ENCODE data around the gene BUD13. TPM values are rescaled to one million over a fixed set of nuclear protein-coding genes. Genes with fewer than 3 reads are reported as not detected.
A peak's percentile ranks its signal among the peaks of the same experiment; 100 is the strongest.

Gene BUD13
- total RNA-seq, 1 experiment from 2014 or later, result 22.9 TPM

DNA sequence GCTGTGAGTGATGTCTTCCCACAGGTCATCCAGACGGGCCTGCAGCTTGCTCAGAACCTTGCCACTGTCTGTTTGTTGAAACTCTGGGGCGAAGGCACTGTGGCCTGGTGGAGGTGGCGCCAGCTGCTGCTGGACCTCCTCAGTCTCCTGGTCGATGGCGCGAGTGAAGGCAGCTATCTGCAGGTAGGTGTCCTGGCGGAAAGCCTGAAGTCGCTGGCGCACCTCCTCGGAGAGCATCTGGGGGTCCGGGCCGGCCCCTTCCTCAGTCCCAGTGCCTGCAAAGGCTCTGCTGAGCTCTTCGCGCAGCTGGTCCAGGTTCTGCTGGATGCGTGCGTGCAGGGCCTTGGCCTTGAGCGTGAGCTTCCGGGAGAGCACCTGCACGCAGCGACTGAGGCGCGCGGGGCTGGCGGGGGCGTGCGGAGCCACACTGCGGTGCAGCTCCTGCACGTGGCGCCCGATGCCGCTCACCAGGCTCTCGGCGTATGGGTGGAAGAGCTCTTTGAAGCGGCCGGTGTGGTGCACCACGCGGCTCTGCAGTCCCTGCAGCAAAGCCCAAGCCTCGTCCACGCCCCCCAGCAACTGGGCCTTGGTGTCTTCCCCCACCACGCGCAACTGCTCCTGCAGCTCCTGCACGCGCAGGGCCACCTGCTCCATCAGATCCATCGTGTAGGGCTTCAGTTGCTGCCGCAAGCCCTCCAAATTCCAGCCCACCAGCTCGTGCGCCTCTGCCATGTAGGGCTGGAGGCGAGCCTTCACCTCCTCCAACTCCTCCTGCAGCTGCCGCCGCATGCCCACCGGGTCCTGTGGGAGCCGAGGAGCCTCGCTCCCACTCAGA, 17.6 kb upstream of the BUD13 start (continued):
- TF ChIP-seq ZFX (IDR thresholded peaks at IDR 0.05), result no peak

GRCh38 chr11:116788975-116789374, 16.2 kb upstream of the BUD13 start:
- Histone ChIP-seq H3K9me3 (ENCODE audit: control insufficient read depth in 1 of 2, insufficient read depth in 1 of 2, low read depth in 1 of 2, low read length in 2 of 2) (no peaks in the 10 kb centered on the region), H4K20me1 (ENCODE audit: insufficient read depth) (no peaks in the 10 kb centered on the region), H3K4me1 (ENCODE audit: control insufficient read depth in 1 of 2, insufficient read depth in 2 of 2, low read length in 2 of 2) (peaks cover 12 to 38% of the 10 kb centered on the region in 2 experiments), H3K79me2 (ENCODE audit: insufficient read depth, low read length) (peaks cover 19% of the 10 kb centered on the region), H3K36me3 (ENCODE audit: control insufficient read depth in 1 of 2, insufficient read depth in 2 of 2, low read length in 2 of 2) (peaks cover 19 to 24% of the 10 kb centered on the region in 2 experiments; a peak in 3 of 4 replicates), H2AFZ (ENCODE audit: low read depth, low read length, poor library complexity, severe bottlenecking) (no peak overlapping the region), H3K27me3 (ENCODE audit: insufficient read depth, low read length) (no peaks in the 10 kb centered on the region), H3K4me3 (replicated peaks in 1 of 2; ENCODE audit: low read depth in 1 of 2, low read length in 2 of 2) (no peak overlapping the region; a peak in 1 of 4 replicates), H3K27ac (ENCODE audit: low read depth, low read length) (no peak overlapping the region), H3K4me2 (ENCODE audit: low read length) (peak overlapping the region; percentile 94), H3K9ac (ENCODE audit: low read length) (no peak overlapping the region), H3K9me2 (ENCODE audit: insufficient read depth) (no peaks in the 10 kb centered on the region)
- RAD21 ChIA-PET (ENCODE audit: low non-redundant PET in 1 of 2, low total read pairs in 2 of 2, uncharacterized antibody in 2 of 2, unreplicated experiment in 2 of 2), result no interaction called here
- POLR2A ChIA-PET, result no interaction called here
- TF ChIP-seq CBX3 (IDR thresholded peaks at IDR 0.05; ENCODE audit: low read depth) (no peak), EGR1 (IDR thresholded peaks at IDR 0.05; ENCODE audit: low read depth) (no peak), ELF1 (IDR thresholded peaks at IDR 0.05; ENCODE audit: borderline replicate concordance, low read depth) (no peak), CEBPB (IDR thresholded peaks at IDR 0.05; ENCODE audit: low read depth) (no peak), ATF3 (IDR thresholded peaks at IDR 0.05) (no peak), SRF (IDR thresholded peaks at IDR 0.05; ENCODE audit: low read depth) (no peak), TCF7L2 (IDR thresholded peaks at IDR 0.05; ENCODE audit: borderline replicate concordance, extremely low read depth, insufficient read depth, insufficient read length) (no peak), FOSL1 (IDR thresholded peaks at IDR 0.05; ENCODE audit: low read depth) (no peak), POLR2A (IDR thresholded peaks at IDR 0.05; ENCODE audit: borderline replicate concordance, extremely low read depth, insufficient read depth, insufficient read length) (no peak), ZFX (IDR thresholded peaks at IDR 0.05) (no peak), SIN3A (IDR thresholded peaks at IDR 0.05; ENCODE audit: low read depth) (no peak), RAD21 (IDR thresholded peaks at IDR 0.05; ENCODE audit: low read depth) (no peak)
- TF ChIP-seq, protein P1, sequence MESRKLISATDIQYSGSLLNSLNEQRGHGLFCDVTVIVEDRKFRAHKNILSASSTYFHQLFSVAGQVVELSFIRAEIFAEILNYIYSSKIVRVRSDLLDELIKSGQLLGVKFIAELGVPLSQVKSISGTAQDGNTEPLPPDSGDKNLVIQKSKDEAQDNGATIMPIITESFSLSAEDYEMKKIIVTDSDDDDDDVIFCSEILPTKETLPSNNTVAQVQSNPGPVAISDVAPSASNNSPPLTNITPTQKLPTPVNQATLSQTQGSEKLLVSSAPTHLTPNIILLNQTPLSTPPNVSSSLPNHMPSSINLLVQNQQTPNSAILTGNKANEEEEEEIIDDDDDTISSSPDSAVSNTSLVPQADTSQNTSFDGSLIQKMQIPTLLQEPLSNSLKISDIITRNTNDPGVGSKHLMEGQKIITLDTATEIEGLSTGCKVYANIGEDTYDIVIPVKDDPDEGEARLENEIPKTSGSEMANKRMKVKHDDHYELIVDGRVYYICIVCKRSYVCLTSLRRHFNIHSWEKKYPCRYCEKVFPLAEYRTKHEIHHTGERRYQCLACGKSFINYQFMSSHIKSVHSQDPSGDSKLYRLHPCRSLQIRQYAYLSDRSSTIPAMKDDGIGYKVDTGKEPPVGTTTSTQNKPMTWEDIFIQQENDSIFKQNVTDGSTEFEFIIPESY (IDR thresholded peaks at IDR 0.05; ENCODE audit: extremely low read depth, insufficient replicate concordance, low read length), result no peak
- TF ChIP-seq, protein P2, sequence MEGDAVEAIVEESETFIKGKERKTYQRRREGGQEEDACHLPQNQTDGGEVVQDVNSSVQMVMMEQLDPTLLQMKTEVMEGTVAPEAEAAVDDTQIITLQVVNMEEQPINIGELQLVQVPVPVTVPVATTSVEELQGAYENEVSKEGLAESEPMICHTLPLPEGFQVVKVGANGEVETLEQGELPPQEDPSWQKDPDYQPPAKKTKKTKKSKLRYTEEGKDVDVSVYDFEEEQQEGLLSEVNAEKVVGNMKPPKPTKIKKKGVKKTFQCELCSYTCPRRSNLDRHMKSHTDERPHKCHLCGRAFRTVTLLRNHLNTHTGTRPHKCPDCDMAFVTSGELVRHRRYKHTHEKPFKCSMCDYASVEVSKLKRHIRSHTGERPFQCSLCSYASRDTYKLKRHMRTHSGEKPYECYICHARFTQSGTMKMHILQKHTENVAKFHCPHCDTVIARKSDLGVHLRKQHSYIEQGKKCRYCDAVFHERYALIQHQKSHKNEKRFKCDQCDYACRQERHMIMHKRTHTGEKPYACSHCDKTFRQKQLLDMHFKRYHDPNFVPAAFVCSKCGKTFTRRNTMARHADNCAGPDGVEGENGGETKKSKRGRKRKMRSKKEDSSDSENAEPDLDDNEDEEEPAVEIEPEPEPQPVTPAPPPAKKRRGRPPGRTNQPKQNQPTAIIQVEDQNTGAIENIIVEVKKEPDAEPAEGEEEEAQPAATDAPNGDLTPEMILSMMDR (IDR thresholded peaks at IDR 0.05 in 2 of 3, conservative IDR thresholded peaks at IDR 0.05 in 1 of 3; ENCODE audit: borderline replicate concordance in 1 of 3, insufficient read depth in 1 of 3, low read depth in 2 of 3, low read length in 2 of 3), result no peak
- DNase-seq (ENCODE audit: low read depth, low spot score), result no peak
- intact Hi-C loops (cut with micrococcal nuclease), result no loop called here
- ATAC-seq, result no peak
- CTCF ChIA-PET, result interaction anchor here (1.3 to 1.8 kb wide), 2 partner anchors 47 to 317 kb away, joined by 4 to 9 read pairs; no protein-coding TSS in a partner anchor
- no TSS peak for BruUV-seq (replicated peaks)

Data from HCT116 (cell line).